ENCODE results near the gene EGR2.

The EGR2 gene

DNA sequence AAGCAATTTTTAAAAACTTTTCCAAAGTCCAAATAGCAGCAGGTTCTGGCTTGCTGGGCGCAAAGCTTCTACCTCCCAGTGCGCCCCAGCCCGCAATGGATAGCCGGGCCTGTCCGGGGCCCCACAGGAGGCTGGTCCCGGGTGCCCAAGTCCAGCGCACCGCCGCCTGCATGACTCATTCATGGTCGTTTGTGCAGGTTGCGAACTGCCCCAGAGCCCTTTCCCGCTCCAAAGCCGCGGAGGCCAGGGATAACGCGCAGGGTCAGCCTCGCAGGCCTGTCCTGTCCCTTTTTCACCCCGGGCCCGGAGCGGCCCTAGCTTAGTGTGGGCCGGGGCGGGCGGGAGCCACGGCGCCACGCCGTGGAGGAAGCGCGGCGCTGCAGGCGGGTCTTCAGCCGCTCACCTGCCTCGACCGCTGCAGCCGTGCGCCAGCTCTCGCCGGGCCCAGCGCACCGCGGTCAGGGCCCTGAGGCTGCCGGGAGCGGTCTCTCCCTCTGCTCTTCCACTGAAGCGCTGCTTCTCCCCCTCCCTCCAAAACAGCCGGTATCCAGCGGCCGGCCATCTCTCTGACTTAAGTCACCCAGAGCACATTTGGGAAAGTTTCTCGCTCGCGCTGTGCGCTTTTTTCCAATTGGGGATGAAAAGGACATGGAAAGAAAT lies 1.7 kb upstream of the EGR2 start:
- DNase-seq = peak; percentile 79

DNA sequence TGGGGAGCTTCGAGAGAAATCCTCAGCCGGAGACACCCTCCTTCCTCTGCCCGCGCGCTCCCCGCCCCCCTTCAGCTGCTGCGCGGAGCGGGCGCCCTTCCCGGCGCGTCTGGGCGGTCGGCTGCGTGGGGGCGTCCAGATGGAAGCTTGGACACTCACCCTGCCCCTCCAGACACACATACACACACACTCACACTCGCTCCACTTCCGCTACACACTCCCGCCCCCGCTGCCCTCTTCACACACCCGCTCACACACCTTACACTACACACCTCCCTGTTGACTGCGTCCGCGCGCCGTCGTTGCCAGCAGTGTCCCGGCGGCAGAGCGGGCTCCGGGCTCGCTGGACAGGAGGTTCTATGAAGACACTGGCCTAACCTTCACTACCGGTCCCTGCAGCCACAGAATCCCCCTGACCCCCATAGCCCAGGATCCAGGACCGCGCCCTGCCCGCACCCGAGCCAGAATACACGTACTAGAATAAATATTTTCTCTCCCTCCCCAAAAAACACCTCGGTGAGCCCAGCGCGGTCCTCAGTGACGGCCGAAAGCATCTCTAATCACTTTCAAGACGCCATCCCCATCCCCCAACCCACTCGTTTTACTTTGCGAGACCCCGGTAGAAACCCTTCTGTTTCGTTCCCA lies 1.1 kb upstream of the EGR2 start:
- DNase-seq = peak; percentile 18

DNA sequence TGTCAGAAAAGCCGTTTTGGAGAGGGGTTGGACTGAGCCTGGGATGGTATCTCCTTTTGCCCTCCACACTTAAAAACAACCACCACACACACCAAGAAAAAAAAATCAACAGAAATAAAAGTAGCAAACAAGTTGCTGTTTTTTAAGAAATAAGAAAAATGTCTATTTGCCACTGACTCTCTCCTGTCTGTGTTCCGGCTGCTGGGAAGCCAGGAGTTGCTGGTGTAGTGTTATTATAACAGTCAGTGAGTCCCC lies 163 bp downstream of the EGR2 start:
- no peak for DNase-seq

DNA sequence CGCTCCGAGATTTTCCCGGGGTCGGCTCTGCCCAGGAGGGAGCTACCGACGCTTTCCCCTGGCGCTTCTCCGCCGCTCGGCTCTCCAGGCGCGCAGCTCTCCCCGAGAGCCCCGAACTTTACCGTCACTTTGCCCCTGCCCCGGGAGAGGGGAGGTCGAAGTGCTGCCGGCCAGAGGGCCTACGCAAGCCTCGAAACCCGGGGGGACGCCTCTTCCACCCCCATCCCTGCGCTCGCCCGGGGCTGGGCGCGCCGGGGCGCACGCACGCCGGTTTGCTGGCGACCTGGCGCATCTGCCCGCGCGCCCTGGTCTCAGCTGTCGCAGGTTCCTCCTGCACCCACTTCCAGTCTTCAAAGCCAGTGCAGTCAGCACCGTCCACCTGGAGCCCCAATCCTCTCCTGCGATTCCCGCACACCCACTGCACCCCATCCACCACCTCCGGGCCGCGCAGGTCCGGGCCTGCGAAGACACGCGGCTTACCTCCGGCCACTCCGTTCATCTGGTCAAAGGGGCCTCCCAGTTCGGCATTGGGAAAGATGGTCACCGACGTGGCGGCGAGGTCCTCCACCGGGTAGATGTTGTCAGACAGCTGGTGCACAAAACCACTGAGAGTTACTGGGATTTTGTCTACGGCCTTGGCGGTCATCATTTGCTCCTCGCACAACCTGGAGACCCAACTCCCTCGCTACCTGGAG lies 638 bp downstream of the EGR2 start:
- DNase-seq = no peak

DNA sequence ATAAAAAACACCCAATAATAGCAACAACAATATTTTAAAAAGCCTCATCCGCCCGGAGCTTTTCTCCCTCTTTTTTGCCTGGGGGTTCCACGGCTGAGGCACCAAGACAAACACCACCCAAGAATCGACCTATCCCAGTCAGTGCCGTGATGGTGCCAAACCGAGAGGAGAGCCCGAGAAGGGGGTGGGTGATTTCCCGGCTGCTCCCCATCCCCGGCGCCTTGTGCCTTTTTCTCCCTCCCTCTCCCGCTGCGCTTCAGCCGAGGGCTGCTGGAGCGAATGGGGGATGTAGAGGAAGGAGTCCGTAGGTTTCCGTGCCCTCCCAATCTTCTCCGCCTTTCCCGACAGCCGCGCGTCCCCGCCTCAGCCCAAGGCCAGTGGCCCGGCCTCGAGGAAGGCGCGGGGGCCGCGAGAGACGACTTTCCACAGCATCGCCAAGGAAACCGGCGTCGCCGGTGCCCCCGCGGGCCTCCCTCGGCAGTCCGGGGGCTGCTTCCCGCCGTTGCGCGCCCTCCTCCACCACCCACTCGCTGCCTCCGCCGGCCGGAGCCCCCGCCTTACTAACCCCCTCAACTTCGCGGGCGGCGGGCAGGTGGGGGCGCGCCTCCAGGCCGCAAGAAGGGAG lies 1.3 kb downstream of the EGR2 start:
- DNase-seq = no peak

DNA sequence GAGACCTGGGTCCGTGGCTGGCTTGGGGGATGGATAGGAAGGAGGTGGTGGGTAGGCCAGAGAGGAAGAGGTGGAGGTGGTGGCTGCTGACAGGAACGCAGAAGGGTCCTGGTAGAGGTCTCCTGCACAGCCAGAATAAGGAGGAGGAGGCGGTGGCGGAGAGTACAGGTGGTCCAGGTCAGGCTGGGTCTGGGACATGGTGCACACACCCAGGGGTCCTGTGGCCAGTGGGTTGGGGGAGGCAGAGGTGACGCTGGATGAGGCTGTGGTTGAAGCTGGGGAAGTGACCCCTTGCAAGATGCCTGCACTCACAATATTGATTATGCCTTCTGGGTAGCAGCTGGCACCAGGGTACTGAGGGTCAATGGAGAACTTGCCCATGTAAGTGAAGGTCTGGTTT lies 2.2 kb downstream of the EGR2 start:
- DNase-seq = no peak

DNA sequence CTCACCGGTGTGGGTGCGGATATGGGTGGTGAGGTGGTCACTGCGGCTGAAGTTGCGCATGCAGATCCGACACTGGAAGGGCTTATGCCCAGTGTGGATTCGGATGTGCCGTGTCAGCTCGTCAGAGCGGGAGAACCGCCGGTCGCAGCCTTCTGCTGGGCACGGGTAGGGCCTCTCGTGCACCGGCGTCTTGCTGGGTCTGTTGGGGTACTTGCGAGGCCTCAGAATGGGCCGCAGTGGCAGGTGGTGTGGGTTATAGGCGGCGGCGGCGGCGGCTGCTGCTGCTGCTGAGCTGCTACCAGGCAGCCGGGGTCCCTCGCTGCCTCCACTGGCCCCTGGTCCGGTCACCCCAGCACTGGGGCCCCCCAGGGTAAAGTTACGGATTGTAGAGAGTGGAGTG lies 2.7 kb downstream of the EGR2 start:
- no peak for DNase-seq

DNA sequence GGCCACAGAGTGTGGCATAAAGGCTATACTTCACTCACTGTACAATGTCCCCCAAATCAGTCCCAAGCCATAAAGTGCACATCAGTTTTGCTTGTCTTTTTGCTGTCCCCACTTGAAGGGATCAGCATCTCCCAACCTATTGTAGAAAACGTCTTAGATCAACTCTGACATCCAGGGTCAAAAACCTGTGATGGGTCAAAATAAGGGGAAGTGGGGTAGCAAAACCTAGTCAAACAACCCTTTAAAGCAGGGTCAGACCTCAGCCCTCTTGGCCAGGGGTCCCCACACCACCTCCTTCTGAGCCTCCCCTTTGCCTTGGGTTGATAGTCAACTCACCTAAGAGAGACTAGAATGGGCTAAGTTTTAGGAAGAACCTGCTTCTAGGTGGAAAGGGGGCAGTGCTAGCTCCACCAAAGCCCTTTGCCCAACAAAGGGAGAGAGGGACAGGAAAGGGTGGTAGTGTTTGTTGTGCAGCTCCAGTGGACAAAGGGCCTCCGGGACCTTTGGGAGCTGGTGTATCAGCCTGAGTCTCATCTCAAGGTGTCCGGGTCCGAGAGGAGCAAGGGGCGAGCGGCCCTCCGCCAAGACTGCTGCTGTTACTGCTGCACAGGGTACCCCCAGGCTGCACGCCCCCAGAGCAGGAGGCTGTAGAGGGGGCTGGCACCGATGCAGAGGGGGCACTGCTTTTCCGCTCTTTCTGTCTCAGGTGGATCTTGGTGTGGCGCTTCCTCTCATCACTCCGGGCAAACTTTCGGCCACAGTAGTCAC lies 3.3 kb downstream of the EGR2 start:
- no peak for DNase-seq

DNA sequence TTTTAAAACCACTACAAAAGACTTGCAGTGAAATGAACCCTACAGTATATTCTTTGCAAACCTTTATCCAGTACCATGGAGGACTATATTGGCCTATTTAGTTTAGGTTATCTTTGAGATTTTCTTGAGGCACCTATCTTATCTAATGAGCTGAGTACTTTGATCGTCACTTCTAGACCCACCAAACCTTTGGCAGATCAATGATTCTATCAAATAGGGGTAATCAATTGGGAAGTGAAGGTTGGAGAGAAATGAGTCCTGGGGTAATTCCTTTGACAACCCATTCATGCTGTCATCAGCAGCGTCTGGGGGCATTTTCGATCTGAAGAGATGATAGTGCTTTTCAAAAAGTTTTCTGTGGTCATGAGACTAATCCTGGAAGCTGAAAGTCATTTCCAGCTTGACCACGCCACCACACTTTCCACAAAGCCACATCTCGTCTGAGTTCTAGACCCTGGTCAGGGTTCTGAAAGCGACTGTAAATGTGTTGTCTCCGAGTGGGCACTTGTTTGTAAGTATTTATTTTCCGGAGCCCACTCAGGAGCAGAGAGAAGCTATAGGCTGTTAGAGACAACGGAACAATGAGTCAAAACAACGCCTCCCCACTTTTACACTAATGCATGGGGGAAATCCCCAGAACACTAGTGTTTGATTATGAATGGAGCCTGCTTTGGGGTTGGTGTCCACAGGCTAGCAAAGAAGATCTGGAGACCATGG lies 4.8 kb downstream of the EGR2 start:
- DNase-seq = no peak

DNA sequence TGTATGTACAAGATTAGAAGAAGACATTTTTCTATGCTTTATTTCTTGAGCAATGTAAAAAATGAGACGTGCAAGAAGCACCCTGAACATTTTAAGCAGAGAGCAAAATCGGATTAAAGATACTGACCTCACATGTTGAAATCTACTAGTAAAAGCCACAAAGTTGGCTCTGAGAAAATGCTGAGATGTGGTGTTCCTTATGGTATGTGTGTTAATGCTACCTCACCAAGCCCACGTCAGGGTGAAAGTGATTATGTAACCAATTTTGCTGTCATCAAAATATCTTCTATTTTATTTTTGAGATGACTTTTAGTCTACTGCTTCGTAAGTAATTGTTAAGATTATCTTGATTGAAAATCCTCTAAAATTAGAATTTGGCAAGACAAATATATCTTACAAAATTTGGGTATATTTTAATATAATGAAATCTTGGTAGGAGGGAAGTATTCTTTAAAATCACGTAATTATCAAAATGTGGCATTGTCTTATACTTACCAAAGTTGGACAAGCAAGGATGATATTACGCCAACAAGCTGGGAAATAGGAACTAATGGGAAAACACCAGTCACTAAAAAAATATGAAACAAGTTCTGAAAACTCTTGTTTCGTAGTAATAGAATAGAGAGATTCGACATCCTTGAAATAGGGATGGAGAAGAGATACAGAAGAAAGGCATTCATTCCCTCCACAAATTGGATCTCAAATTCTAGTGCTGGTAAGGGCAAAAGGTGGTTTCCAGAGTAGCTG lies 5.8 kb downstream of the EGR2 start:
- DNase-seq = peak; percentile 37

DNA sequence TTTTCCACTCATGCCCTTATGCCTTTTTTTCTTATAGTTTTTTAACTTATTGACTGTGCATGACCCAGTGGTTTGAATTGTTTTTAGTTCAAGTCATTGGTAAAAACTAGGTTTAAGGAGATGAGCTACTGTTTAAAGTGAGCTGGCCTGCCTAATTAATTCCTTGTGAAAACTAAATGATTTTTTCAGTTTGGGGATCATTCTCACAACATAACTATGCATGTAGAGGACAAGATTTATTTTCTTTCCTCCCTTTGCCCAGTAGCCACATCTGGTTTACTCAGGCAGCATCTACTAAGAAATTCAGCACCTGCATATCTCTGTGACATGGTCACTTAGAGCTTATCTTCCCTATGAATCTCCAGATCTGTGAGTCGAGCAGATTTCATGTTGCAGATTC lies 9.9 kb downstream of the EGR2 start:
- DNase-seq = no peak

DNA sequence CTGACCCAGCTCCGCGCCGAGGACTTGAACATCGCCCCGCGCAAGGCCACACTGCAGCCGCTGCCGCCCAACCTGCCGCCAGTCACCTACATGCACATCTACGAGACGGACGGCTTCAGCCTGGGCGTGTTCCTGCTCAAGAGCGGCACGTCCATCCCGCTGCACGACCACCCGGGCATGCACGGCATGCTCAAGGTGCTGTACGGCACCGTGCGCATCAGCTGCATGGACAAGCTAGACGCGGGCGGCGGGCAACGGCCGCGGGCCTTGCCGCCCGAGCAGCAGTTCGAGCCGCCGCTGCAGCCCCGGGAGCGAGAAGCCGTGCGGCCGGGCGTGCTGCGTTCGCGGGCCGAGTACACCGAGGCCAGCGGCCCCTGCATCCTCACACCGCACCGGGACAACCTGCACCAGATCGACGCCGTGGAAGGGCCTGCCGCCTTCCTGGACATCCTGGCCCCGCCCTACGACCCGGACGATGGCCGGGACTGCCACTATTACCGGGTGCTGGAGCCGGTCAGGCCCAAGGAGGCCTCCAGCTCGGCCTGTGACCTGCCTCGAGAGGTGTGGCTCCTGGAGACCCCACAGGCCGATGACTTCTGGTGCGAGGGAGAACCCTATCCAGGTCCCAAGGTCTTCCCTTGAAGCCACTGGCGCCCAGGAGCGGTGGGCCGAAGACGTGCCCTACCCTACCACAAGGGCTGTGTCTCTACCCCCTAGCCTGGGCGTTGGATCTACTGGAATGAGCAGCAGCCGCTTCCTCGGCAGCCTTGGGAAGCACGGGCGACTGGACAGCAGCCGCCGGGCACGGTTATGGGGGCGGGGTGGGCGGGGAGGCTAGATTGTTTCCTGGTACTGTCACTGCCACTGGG lies 10.7 kb downstream of the EGR2 start:
- peak; percentile 30 for DNase-seq

DNA sequence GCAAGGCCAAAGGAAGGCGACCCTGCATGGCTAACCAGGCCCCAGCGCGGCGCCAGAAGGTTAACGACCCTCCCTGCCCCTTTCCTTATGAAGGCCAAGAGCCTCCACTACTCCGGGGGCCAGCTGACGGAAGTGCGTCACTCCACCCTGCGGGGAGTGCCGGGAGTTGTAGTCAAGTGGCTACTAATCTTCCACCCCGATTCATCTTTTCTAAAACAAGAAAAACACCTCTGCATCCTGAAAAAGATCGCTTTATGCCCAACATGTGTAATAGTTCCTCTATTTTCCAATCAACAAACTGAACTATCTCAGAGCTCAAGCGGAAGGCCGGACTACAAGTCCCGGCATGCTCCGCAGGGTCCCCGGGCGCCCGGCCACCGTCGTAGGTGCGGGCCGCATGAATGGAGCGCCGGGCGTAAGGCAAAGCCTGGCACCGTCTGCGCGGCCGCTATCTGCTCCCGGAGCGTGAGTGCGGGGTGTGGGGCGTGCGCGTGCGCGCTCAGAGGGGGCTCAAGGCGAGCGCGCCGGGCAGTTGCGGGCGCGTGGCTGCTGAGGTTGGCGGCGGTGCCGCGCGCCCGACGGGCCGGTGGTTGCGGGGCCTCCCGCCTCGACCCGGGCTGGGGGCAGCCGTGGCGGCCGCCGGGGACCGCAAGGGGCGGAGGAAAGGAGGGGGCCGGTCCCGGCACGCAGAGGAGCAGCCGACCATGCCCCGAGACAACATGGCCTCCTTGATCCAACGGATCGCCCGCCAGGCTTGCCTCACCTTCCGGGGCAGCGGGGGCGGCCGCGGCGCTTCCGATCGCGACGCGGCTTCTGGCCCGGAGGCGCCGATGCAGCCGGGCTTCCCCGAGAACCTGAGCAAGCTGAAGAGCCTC lies 11.6 kb downstream of the EGR2 start, which contains the start of gene ADO:
TSS of gene ADO (plus strand) at position 365 of the 875 bp plus-strand sequence. CDS start at position 705, 340 bp downstream.
- DNase-seq = peak; percentile 93

DNA sequence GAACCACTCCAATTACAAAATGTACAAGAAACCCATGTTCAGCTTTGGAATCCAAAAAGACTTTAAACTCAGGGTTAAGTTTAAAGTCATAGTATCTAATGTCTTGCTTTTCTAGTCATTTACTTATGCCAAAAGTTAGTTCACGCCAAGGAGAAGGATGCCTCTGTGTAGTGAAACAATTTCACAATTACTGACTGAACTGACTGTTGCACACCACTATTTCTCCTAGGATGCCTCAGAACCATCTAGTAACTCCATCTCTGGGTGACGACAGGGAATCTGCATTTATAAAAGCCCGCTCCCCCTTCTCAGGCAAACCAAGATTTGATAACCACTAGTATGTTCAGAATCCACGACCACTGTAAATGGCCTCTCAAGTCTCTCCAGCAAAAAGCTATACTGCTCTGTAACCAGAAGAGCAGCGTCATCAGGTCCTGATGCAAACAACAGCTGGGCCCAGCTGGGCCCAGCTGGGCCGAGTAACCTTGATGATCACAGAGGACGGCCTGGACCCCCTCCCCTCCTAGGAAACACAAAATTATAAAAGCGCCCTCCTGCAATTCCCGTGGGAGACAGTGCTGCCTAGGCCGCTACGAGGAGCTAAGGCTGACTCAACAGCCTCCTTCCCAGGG lies 12.3 kb downstream of the EGR2 start:
- peak; percentile 16 for DNase-seq

DNA sequence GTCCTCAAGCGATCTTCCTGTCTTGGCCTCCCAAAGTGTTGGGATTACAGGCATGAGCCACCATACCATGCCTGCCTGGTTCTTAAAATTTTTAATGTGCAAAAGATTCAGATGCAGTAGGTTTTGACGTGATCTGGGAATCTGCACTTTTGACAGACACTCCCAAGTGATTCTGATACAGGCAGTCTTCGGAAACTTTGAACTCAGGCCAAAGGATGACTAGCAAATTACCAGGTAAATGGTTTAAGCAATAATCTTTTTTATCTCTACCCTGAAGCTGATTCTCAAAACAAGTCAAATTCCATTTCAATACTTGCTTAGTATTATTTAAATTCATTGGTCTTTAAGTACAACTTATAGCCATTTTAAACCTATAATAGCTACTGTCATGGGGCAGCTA lies 14.3 kb downstream of the EGR2 start:
- DNase-seq = no peak

DNA sequence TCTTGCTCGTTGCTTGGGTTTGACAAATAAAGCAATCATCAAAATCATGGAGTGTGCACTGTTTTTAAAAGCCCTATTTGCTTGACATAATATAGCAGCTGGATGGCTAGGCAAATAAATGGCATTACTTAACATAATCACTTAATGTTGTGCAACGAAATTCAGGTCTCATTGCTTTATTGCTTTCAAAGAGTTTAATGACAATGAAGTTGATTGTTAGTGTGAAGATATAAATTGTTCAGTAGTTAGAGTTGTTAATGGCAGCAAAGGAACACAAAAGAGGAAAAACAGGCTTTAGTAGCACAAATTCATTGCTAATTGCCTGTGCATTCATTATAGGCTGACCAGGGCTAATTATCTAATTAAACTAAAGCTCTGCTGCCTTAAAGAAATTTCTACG lies 19.3 kb downstream of the EGR2 start:
- DNase-seq = no peak

DNA sequence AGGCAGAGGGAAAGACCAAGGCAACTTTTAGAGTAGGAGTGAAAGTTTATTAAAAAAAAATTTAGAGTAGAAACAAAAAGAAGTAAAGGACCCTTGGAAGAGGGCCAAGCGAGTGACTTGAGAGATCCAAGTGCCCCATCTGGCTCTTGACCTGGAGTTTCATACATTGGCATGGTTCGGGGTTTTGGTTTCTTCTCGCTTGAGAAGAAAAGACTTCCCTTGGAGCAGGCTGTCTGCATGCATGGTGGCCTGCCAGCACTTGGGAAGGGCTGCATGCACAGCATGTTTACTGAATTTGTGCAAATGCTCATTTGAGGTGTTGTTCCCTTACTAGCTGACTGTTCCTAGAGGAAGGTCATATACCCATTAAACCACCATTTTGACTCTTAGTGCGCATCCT lies 20.4 kb downstream of the EGR2 start:
- no peak for DNase-seq

DNA sequence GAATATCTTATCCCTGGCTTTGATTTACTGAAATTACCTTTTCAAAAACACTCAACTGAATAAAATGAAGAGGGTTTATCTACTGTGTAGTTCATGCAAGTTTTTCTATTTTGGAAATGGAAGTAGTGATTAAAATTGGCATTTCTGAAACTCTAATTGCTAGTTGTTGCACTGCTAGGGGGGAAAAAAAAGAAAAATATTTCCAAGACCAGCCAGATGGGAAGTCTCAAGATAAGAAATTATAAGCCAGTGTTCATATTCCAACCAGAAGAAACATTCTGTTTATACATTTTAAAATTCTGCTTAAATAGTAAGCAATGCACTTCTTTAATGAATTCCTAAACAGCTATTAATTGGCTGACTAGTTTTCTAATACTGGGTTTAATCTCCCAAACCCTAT lies 21.1 kb downstream of the EGR2 start:
- no peak for DNase-seq

DNA sequence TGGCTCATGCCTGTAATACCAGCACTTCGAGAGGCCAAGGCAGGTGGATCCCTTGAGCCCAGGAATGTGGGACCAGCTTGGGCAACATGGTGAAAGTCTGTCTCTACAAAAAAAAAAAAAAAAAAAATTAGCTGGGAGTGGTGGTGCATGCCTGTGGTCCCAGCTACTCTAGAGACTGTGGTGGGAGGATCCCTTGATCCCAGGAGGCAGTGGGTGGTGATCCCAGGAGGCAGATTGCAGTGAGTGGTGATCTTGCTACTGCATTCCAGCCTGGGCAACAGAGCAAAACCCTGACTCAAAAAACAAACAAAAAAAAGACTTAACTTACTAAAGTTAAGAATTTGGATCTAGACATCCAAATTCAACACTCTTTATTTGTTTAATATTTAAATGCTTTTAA lies 21.9 kb downstream of the EGR2 start:
- DNase-seq = no peak

All from hematopoietic multipotent progenitor cell treated with erythropoietin and hydrocortisone succinate and interleukin-3 and kit ligand, for 4 days (in vitro differentiated cells).